Hepatocyte (in vitro differentiated cells): ENCODE results near the gene SLC44A5. TPM values are rescaled to one million over a fixed set of nuclear protein-coding genes. Genes with fewer than 3 reads are reported as not detected.

ENCODE experiments used
- DNase-seq: peaks from one replicate; pipeline ENCODE4 v3.0.0-alpha.2; 2016; ENCODE audit warnings: low spot score
- H2AFZ ChIP-seq: fragments of 200-600 bp; sonication (generic); 2 replicates; pipeline ENCODE4 v1.6.0; 2016; ENCODE audit warnings: antibody characterized with exemption, mild to moderate bottlenecking
- H3K27ac ChIP-seq: fragments of 200-600 bp; sonication (generic); 2 replicates; pipeline ENCODE4 v1.5.1; 2016; ENCODE audit warnings: mild to moderate bottlenecking
- H3K27me3 ChIP-seq: fragments of 200-600 bp; sonication (generic); 2 replicates; pipeline ENCODE4 v1.6.1; 2016
- H3K36me3 ChIP-seq: fragments of 200-600 bp; sonication (generic); replicated peaks from 2 replicates; pipeline ENCODE4 v1.5.1; 2016; ENCODE audit warnings: low read depth; ENCODE audit not compliant: insufficient read depth
- H3K4me1 ChIP-seq: fragments of 200-600 bp; sonication (generic); 2 replicates; pipeline ENCODE4 v1.5.1; 2016; ENCODE audit warnings: mild to moderate bottlenecking, moderate library complexity; ENCODE audit not compliant: insufficient read depth
- H3K4me2 ChIP-seq: fragments of 200-600 bp; sonication (generic); 2 replicates; pipeline ENCODE4 v1.6.0; 2016
- H3K4me3 ChIP-seq: fragments of 200-600 bp; sonication (generic); 2 replicates; pipeline ENCODE4 v1.5.1; 2016; ENCODE audit warnings: mild to moderate bottlenecking
- H3K79me2 ChIP-seq: fragments of 200-600 bp; sonication (generic); 2 replicates; pipeline ENCODE4 v1.6.0; 2017; ENCODE audit warnings: mild to moderate bottlenecking
- H3K9me2 ChIP-seq: fragments of 200-600 bp; sonication (generic); replicated peaks from 2 replicates; pipeline ENCODE4 v1.6.0; 2017; ENCODE audit warnings: mild to moderate bottlenecking; ENCODE audit not compliant: insufficient read depth
- H3K9me3 ChIP-seq: fragments of 200-600 bp; sonication (generic); 2 replicates; pipeline ENCODE4 v1.5.1; 2016; ENCODE audit warnings: low read depth, mild to moderate bottlenecking
- H4K20me1 ChIP-seq: fragments of 200-600 bp; sonication (generic); 2 replicates; pipeline ENCODE4 v1.6.0; 2016; ENCODE audit warnings: mild to moderate bottlenecking; ENCODE audit not compliant: insufficient read depth, poor library complexity, severe bottlenecking
- EZH2 ChIP-seq: fragments of 200-600 bp; sonication (generic); IDR thresholded peaks from 2 replicates; pipeline ENCODE4 v1.6.1; 2016; ENCODE audit warnings: antibody characterized with exemption, mild to moderate bottlenecking, borderline replicate concordance
- EZH2phosphoT487 ChIP-seq: fragments of 200-600 bp; sonication (generic); IDR thresholded peaks from one replicate; pipeline ENCODE4 v1.6.1; 2018; ENCODE audit warnings: antibody characterized with exemption, mild to moderate bottlenecking, low read depth, moderate library complexity; ENCODE audit not compliant: unreplicated experiment, severe bottlenecking
- WGBS: methylation state at CpG from one replicate; pipeline ENCODE4 v1.1.6; 2016; ENCODE audit warnings: low lambda C conversion rate; ENCODE audit errors: missing lambda C conversion rate; 5-methylcytosine and 5-hydroxymethylcytosine counted together
- polyA plus RNA-seq: library from polyadenylated mRNA; unstranded; fragments of >200 nt; fragmentation: Nextera tagmentation; extraction: Ambion mirVana; gene quantifications from 2 replicates; pipeline ENCODE4 v1.2.1, GENCODE V29; 2016
- total RNA-seq: library from RNA; depleted of rRNA; stranded (reverse); fragments of >200 nt; gene quantifications from 2 replicates; pipeline ENCODE4 v1.2.3, GENCODE V29; 2014
- TF ChIP-seq, protein P1 (sequence below): fragments of 200-600 bp; sonication (generic); IDR thresholded peaks from 2 replicates; pipeline ENCODE4 v1.5.1; 2016; ENCODE audit warnings: antibody characterized with exemption, mild to moderate bottlenecking; ENCODE audit not compliant: poor library complexity

SLC44A5 gene
- total and polyA plus RNA-seq, 2 experiments from 2014 or later: 2.1 to 4.8 TPM

DNA sequence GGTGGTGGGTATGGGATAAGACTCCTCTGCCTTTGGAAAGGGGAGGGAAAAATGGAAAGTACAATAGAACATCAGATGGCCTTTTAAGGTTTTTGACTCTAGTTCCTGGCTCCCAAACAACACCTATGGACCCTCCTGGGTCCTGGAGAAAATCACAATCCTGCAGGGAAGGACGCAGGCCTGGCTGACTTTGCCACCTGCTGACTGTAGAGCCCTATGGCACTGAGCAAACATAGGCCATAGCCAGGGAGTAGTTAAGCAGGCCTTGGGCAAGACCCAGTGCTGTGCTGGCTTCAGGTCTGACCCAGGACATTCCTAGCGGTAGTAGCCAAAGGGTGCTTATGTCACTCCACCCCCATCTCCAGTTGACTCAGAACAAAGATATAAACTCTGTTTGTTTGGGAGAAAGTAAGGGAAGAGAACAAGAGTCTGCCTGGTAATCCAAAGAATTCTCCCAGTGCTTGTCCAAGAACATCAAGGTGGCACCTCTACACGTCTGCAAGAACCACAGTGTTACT is 149.0 kb downstream of the SLC44A5 start:
- Histone ChIP-seq H3K4me2 (no peak overlapping the region), H3K27ac (no peak overlapping the region)

DNA sequence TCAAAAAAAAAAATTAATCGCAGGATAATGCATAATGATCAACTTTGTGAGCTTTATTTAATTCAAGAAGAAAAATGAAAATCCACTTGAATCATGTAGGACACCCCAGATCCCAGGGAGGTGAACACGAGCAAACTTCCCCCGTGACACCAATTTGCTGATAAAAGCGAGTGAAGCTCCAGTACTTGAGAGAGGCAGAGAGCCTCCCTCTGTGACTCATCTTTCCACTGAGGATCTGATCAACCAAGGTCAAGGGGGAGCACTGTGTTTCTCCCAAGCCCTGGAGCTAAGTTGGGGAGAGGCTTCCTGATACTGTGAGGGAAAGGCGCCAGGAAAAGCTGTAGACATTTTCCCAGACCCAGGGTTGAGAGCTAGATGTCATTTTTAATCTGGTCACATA is 160.9 kb downstream of the SLC44A5 start:
- no peak for DNase-seq
- TF ChIP-seq, protein P1, sequence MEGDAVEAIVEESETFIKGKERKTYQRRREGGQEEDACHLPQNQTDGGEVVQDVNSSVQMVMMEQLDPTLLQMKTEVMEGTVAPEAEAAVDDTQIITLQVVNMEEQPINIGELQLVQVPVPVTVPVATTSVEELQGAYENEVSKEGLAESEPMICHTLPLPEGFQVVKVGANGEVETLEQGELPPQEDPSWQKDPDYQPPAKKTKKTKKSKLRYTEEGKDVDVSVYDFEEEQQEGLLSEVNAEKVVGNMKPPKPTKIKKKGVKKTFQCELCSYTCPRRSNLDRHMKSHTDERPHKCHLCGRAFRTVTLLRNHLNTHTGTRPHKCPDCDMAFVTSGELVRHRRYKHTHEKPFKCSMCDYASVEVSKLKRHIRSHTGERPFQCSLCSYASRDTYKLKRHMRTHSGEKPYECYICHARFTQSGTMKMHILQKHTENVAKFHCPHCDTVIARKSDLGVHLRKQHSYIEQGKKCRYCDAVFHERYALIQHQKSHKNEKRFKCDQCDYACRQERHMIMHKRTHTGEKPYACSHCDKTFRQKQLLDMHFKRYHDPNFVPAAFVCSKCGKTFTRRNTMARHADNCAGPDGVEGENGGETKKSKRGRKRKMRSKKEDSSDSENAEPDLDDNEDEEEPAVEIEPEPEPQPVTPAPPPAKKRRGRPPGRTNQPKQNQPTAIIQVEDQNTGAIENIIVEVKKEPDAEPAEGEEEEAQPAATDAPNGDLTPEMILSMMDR: no peak
- no peak for TF ChIP-seq EZH2phosphoT487
- TF ChIP-seq EZH2: no peak
- no peak overlapping the region for H3K4me2 ChIP-seq
- H3K9me3 ChIP-seq: peaks cover 4% of the 10 kb centered on the region
- no peaks in the 10 kb centered on the region for H3K9me2 ChIP-seq
- no peaks in the 10 kb centered on the region for H3K79me2 ChIP-seq
- no peaks in the 10 kb centered on the region for H3K4me1 ChIP-seq
- H3K4me3 ChIP-seq: no peak overlapping the region
- H3K27ac ChIP-seq: no peak overlapping the region
- no peaks in the 10 kb centered on the region for H4K20me1 ChIP-seq
- H3K36me3 ChIP-seq: no peaks in the 10 kb centered on the region
- 79% methylated on average over 5 of the region's 5 CpGs for whole genome bisulfite sequencing
- H2AFZ ChIP-seq: no peak overlapping the region
- no peaks in the 10 kb centered on the region for H3K27me3 ChIP-seq

More for the DNA sequence above, 149.0 kb downstream of the SLC44A5 start:
- Histone ChIP-seq H2AFZ (no peak overlapping the region), H3K79me2 (no peaks in the 10 kb centered on the region), H3K9me3 (no peaks in the 10 kb centered on the region), H4K20me1 (no peaks in the 10 kb centered on the region), H3K4me1 (no peaks in the 10 kb centered on the region), H3K27me3 (no peaks in the 10 kb centered on the region), H3K9me2 (no peaks in the 10 kb centered on the region), H3K4me3 (no peak overlapping the region), H3K36me3 (no peaks in the 10 kb centered on the region)
- DNase-seq: no peak
- WGBS: 93% methylated on average over 3 of the region's 3 CpGs
- TF ChIP-seq EZH2phosphoT487: no peak
- TF ChIP-seq EZH2: no peak
- TF ChIP-seq, protein P1: no peak

DNA sequence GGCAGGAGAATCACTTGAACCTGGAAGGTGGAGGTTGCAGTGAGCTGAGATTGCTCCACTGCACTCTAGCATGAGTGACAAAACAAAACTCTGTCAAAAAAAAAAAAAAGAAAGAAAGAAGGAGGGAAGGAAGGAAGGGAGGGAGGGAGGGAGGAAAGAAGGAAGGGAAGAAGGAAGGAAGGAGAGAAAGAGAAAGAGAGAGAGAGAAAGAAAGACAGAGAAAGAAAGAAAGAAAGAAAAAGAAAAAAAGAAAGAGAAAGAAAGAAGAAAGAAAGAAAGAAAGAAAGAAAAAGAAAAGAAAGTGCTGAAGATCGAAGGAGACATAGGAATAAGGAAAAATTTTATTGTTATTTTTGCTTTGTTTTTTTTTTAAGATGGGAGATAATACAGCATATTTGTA is 166.7 kb downstream of the SLC44A5 start:
- TF ChIP-seq EZH2phosphoT487 (no peak), EZH2 (no peak)
- TF ChIP-seq, protein P1: no peak

GRCh38 chr1:75440274-75440673 is 170.6 kb downstream of the SLC44A5 start:
- no peak overlapping the region for H3K4me2 ChIP-seq
- no peaks in the 10 kb centered on the region for H3K4me1 ChIP-seq
- no peak for TF ChIP-seq EZH2
- TF ChIP-seq EZH2phosphoT487: no peak
- TF ChIP-seq, protein P1: no peak
- H3K27ac ChIP-seq: no peak overlapping the region
- 78% methylated on average over 2 of the region's 2 CpGs for WGBS
- no peak overlapping the region for H2AFZ ChIP-seq
- H3K27me3 ChIP-seq: no peaks in the 10 kb centered on the region
- no peak overlapping the region for H3K4me3 ChIP-seq
- H3K79me2 ChIP-seq: no peaks in the 10 kb centered on the region
- H4K20me1 ChIP-seq: no peaks in the 10 kb centered on the region
- no peaks in the 10 kb centered on the region for H3K9me3 ChIP-seq
- no peak for DNase-seq
- H3K36me3 ChIP-seq: no peaks in the 10 kb centered on the region
- H3K9me2 ChIP-seq: no peaks in the 10 kb centered on the region

More for the DNA sequence above, 166.7 kb downstream of the SLC44A5 start:
- no peaks in the 10 kb centered on the region for H3K9me2 ChIP-seq
- no peaks in the 10 kb centered on the region for H3K4me1 ChIP-seq
- 91% methylated on average over 1 of the region's 1 CpG for WGBS
- no peak overlapping the region for H3K27ac ChIP-seq
- no peak for DNase-seq
- H2AFZ ChIP-seq: no peak overlapping the region
- H3K4me3 ChIP-seq: no peak overlapping the region
- H3K27me3 ChIP-seq: no peaks in the 10 kb centered on the region
- no peaks in the 10 kb centered on the region for H3K36me3 ChIP-seq
- H3K4me2 ChIP-seq: no peak overlapping the region
- no peaks in the 10 kb centered on the region for H4K20me1 ChIP-seq
- H3K9me3 ChIP-seq: no peaks in the 10 kb centered on the region
- H3K79me2 ChIP-seq: no peaks in the 10 kb centered on the region
